ENCODE results near the gene DAP. TPM values are rescaled to one million over a fixed set of nuclear protein-coding genes. Genes with fewer than 3 reads are reported as not detected.

Gene DAP
- total and polyA plus RNA-seq, 2 of the 4 experiments (the other 2 are of a cell fraction): 49.6 to 189 TPM

GRCh38 chr5:10702040-10702629, 58.9 kb downstream of the DAP start:
- Histone ChIP-seq H3K4ac (ENCODE audit: low read depth, low read length) (peak overlapping the region; percentile 89), H3K14ac (replicated peaks; ENCODE audit: low read depth, low read length) (peak overlapping the region; percentile 69), H3K23ac (ENCODE audit: low read depth, low read length) (peak overlapping the region; percentile 53), H2AK5ac (ENCODE audit: low read depth, low read length) (peak overlapping the region; percentile 71), H3K36me3 (ENCODE audit: control insufficient read depth, insufficient read depth, low read length) (peaks cover 4% of the 10 kb centered on the region), H3K4me2 (ENCODE audit: low read depth, low read length) (peak overlapping the region; percentile 33), H3K4me3 (ENCODE audit: insufficient read depth, low read depth, low read length) (no peak overlapping the region), H3K27ac (ENCODE audit: insufficient read depth, low read length) (peak overlapping the region; percentile 44), H3K27me3 (ENCODE audit: control insufficient read depth, insufficient read depth, low read length) (no peaks in the 10 kb centered on the region), H2AFZ (replicated peaks; ENCODE audit: low read length, poor library complexity) (no peak overlapping the region), H2BK5ac (ENCODE audit: low read depth, low read length, poor library complexity, severe bottlenecking) (peak overlapping the region; percentile 85), H3K9ac (ENCODE audit: low read depth, low read length) (no peak overlapping the region; the same call in 1 of the 2 replicates), H2BK15ac (ENCODE audit: low read depth, low read length) (peak overlapping the region; percentile 45), H3K79me1 (ENCODE audit: low read depth in 1 of 2, low read length in 2 of 2) (peaks cover 40 to 93% of the 10 kb centered on the region in 2 experiments), H4K20me1 (ENCODE audit: insufficient read depth, low read length) (peaks cover 24% of the 10 kb centered on the region), H4K91ac (ENCODE audit: insufficient read depth, low read depth, low read length) (peak overlapping the region; percentile 77), H3K18ac (ENCODE audit: low read depth, low read length) (peak overlapping the region; percentile 68; the same call in 1 of the 2 replicates), H2BK120ac (ENCODE audit: low read depth, low read length) (peak overlapping the region; percentile 75), H3K56ac (ENCODE audit: extremely low read depth, insufficient read depth, low read length) (peak overlapping the region; percentile 54), H4K5ac (ENCODE audit: low read depth, low read length) (peak overlapping the region; percentile 7; the same call in 1 of the 2 replicates), H4K8ac (ENCODE audit: low read depth in 2 of 2, low read length in 2 of 2) (peak overlapping the region; percentile 1 to 73; a peak in 2 of 4 replicates), H3K4me1 (ENCODE audit: control insufficient read depth, insufficient read depth, low read length) (peaks cover 28% of the 10 kb centered on the region), H3K9me3 (ENCODE audit: control insufficient read depth, insufficient read depth, low read length) (no peaks in the 10 kb centered on the region), H2AK9ac (replicated peaks; ENCODE audit: low read depth, low read length, poor library complexity) (peak overlapping the region; percentile 33), H2BK20ac (ENCODE audit: low read depth, low read length) (peak overlapping the region; percentile 76), H3K9me1 (ENCODE audit: insufficient read depth, low read length) (peaks cover 48% of the 10 kb centered on the region)
- ChIA-PET POLR2A (ENCODE audit: unreplicated experiment) (interaction anchor here (1.3 kb wide), 1 partner anchor 23 kb away, joined by 5 read pairs; no protein-coding TSS in a partner anchor), CTCF (interaction anchor here (0.7 to 1.5 kb wide), 9 partner anchors 9 to 247 kb away, joined by 3 to 5 read pairs (median 4); no protein-coding TSS in a partner anchor)
- DNase-seq (peak; percentile 98), ATAC-seq (ENCODE audit: low read depth) (peak; percentile 81)
- in situ Hi-C loops (cut with MboI; ENCODE audit: low sequenced_read_pairs): loop anchor here (10.0 kb wide), 1 partner anchor 133 kb away; no protein-coding TSS in a partner anchor
- BruUV-seq (replicated peaks): no TSS peak
- intact Hi-C loops (cut with micrococcal nuclease): loop anchor here (2.0 to 5.0 kb wide), 2 partner anchors 59 to 200 kb away; partner anchors contain the start of gene DAP
- 15% methylated on average over 2 of the region's 9 CpGs; no CpG with 5 or more reads in 1 of the 2 experiments for WGBS, 2 experiments (ENCODE audit: extremely low coverage in 2 of 2, insufficient read length in 1 of 2)
- dilution Hi-C loops (cut with HindIII; ENCODE audit: low sequenced_read_pairs, unreplicated experiment): no loop called here
- TF ChIP-seq RFX5 (IDR thresholded peaks at IDR 0.05; ENCODE audit: low read depth, low read length) (no peak), CTCF (conservative IDR thresholded peaks at IDR 0.05; ENCODE audit: low read depth, low read length) (no peak), POLR2A (IDR thresholded peaks at IDR 0.05; ENCODE audit: low read depth, low read length) (no peak), RCOR1 (IDR thresholded peaks at IDR 0.05; ENCODE audit: insufficient replicate concordance, low read length) (no peak), MXI1 (IDR thresholded peaks at IDR 0.05; ENCODE audit: borderline replicate concordance, low read depth, low read length) (peak; percentile 78), MAZ (IDR thresholded peaks at IDR 0.05; ENCODE audit: borderline replicate concordance, low read depth, low read length) (0 out of 2 replicates have a peak, but pooled peaks have one; percentile 23), ELK1 (IDR thresholded peaks at IDR 0.05; ENCODE audit: borderline replicate concordance, low read depth, low read length) (no peak), SMC3 (IDR thresholded peaks at IDR 0.05; ENCODE audit: low read depth, low read length) (no peak), NFE2L2 (IDR thresholded peaks at IDR 0.05; ENCODE audit: low read depth, low read length) (no peak), CHD1 (IDR thresholded peaks at IDR 0.05; ENCODE audit: low read depth, low read length) (peak; percentile 42; the same call in 1 of the 2 replicates), USF2 (IDR thresholded peaks at IDR 0.05; ENCODE audit: low read depth, low read length) (peak; percentile 63), BHLHE40 (IDR thresholded peaks at IDR 0.05; ENCODE audit: low read depth, low read length) (peak; percentile 92), CEBPB (IDR thresholded peaks at IDR 0.05; ENCODE audit: low read depth, low read length) (peak; percentile 91), RAD21 (IDR thresholded peaks at IDR 0.05; ENCODE audit: low read length) (peak; percentile 24; the same call in 1 of the 2 replicates)
